ENCODE data around the gene ZNF157.

The ZNF157 gene

GRCh38 chrX:47447607-47448006, 77.2 kb downstream of the ZNF157 start:
- no peak for DNase-seq

- no peak for DNase-seq
These were observed 77.9 kb downstream of the ZNF157 start for GRCh38 chrX:47448165-47448806.

DNA sequence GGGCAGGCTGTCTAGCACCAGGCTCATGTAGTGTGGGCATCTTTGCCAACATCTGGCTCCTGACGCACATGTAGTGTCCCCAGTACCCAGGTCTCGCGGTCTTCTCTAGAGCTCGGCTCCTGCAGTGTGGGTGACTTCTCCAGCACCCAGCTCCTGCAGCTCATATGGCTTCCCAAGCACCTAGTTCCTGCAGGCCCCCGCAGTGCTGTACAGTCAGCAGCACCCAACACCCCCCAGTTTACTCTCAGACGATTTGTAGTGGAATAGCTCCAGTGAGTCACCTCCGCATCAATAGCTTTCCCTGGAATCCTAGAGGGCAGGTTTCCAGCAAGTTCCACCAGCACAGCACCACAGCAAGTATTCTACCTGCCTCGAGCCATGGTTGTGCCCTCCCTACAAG, 81.7 kb downstream of the ZNF157 start:
- DNase-seq = no peak

GRCh38 chrX:47456080-47456479, 85.7 kb downstream of the ZNF157 start:
- DNase-seq = no peak

GRCh38 chrX:47458528-47458927, 88.2 kb downstream of the ZNF157 start:
- no peak for DNase-seq

DNA sequence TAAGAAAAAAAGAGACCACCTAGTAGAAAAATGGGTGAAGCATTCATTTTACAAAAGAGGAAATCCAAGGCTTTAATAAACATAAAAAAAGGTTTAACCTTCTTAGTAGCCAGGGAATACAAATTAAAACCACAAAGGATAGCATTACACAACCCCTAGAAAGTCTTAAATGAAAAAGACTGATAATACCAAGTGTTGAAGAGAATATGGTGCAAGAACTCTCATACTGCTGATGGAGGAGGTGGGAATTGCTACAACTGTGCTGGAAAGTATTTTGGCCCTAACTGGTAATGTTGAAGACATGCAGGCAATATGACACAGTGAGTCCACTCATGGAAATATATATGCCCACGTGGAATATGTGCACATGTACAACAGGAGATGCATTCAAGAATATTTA, 90.2 kb downstream of the ZNF157 start:
- no peak for DNase-seq

Data from stimulated activated CD4-positive, alpha-beta T cell treated with anti-CD3 and anti-CD28 coated beads, Interleukin-4, amount 100 ng/mL, for 1 hour (primary cell).